GM12874 (cell line): ENCODE results near the gene SPIRE1.

Experiments
- CTCF ChIP-seq: IDR thresholded peaks from 2 replicates; pipeline ENCODE4 v1.5.1; 2011; ENCODE audit warnings: low read depth, mild to moderate bottlenecking, control low read depth, low read length, moderate library complexity; ENCODE audit not compliant: insufficient read depth

SPIRE1 gene

GRCh38 chr18:12630136-12630535, 27.8 kb downstream of the SPIRE1 start:
- TF ChIP-seq CTCF, result no peak

- no peak for TF ChIP-seq CTCF
Measured at GRCh38 chr18:12628706-12629702, 28.9 kb downstream of the SPIRE1 start.

DNA sequence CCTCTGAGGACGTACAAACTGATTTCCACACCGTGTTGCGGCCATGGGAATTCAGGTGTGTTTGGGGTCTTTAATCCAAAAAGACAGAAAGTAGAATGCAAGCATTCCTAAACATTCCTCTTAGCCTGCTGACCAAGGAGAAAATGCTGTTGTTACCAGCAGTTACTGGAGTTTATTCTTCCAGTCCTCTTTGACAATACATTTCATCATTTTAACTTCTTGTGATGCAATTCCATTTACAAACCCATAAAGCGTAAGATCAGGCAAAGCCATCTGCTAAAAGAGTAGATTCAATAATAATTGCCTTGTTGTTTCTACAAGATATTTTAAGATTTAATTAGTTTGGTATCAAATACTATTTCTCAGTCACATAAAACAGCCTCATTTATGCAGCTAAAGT, 32.7 kb downstream of the SPIRE1 start:
- no peak for TF ChIP-seq CTCF

DNA sequence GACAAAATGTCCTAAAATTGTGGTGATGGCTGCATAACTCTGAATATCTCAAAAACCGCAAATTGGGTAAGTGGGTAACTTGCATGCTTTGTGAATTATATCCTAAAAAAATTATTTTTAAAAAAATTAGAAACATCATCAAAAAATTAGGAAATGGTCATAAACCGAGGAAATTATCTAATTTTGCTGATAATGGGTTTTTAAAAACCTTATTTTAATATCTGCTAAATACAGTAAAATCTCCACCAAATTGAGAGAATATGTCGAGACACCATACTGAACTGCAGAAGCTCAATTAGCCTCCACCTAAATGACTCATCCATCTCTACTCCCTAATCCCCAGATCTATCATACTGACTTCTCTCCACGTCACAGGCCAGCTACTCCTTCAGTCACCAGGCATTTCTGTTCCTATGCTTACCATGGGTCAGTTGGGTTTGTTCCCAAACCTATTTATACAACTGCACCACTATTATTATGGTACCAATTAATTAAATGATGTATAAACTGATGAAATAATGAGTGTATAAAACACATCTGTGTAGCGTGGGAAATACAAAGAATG, 36.1 kb downstream of the SPIRE1 start:
- TF ChIP-seq CTCF, result no peak

DNA sequence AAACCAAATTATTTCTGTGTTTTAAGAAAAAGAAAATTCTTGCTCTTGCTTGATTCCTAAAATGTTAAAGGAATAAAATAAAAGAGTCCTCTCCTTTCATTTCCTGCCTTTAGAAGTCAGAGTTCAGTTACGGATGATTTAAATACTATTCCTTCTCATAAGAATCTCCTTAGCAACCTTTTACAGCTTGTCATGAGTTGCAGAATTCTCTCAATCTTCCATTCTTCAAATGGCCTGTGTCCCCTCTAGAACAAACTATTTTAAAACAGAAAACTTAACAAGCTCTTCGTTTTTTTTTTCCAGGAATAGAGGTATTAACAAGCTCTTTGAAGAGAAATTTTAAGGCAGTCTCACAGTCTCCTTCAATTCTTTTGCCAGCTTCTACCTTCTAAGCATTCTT, 42.2 kb downstream of the SPIRE1 start:
- TF ChIP-seq CTCF, result no peak

GRCh38 chr18:12608301-12608700, 49.6 kb downstream of the SPIRE1 start:
- TF ChIP-seq CTCF, result no peak

- no peak for TF ChIP-seq CTCF
Measured at GRCh38 chr18:12606592-12607315, 51.2 kb downstream of the SPIRE1 start.
